Ovary (tissue), 9 donors: Measurements from ENCODE around the gene LHX8. TPM values are rescaled to one million over a fixed set of nuclear protein-coding genes. Genes with fewer than 3 reads are reported as not detected.

ENCODE experiments used
- DNase-seq, 5 donors: peaks; one replicate each; pipeline ENCODE4 v3.0.0-alpha.2; 2019 to 2020
- H3K27ac ChIP-seq, 2 donors: fragments of 200-600 bp; one replicate each; pipeline versions ENCODE4 v1.5.1 to v1.8.0; 2019 to 2022
- H3K27me3 ChIP-seq: fragments of 200-600 bp; one replicate; pipeline ENCODE4 v1.8.0; 2022
- H3K36me3 ChIP-seq: fragments of 200-600 bp; sonication (generic); one replicate; pipeline ENCODE4 v1.5.1; 2019
- H3K4me1 ChIP-seq: one replicate; pipeline ENCODE4 v1.8.1; 2013; ENCODE audit warnings: mild to moderate bottlenecking, moderate library complexity; ENCODE audit not compliant: insufficient read depth
- H3K4me3 ChIP-seq: fragments of 200-600 bp; sonication (generic); one replicate; pipeline ENCODE4 v1.5.1; 2017
- H3K9me3 ChIP-seq, 2 donors: fragments of 200-600 bp in 1 of 2; sonication (generic) in 1 of 2; one replicate each; pipeline versions ENCODE4 v1.5.1 to v1.8.1; 2013 to 2019; ENCODE audit warnings: mild to moderate bottlenecking in 1 of 2, moderate library complexity in 1 of 2
- EP300 ChIP-seq: sonication (generic); formaldehyde crosslinking; IDR thresholded peaks from one replicate; pipeline ENCODE4 v1.6.1; 2017; ENCODE audit warnings: antibody characterized with exemption
- POLR2A ChIP-seq: fragments of 450-650 bp; IDR thresholded peaks from one replicate; pipeline ENCODE4 v1.6.1; 2017; ENCODE audit warnings: antibody characterized with exemption, mild to moderate bottlenecking, moderate library complexity
- WGBS, 3 donors: extraction: QIAGEN DNeasy Blood & Tissue Kit in 1 of 3; methylation state at CpG; one replicate each; pipeline versions ENCODE4 v1.1.5 to v1.1.7; 2013 to 2017; 5-methylcytosine and 5-hydroxymethylcytosine counted together
- intact Hi-C, 4 donors: fragments of 100-400 bp; cut with DNase I; formaldehyde crosslinking; loops; one replicate each; pipeline versions ENCODE4 v1.11.0 to v1.15.1; 2022 to 2023
- polyA plus RNA-seq, 2 donors: library from polyadenylated mRNA; stranded (reverse); fragments of 200-250 nt in 1 of 2; fragments of 350-450 nt in 1 of 2; fragmentation: Illumina TruSeq in 1 of 2; extraction: RNeasy Lipid Tissue Mini Kit (QIAGEN cat#74804) in 1 of 2; gene quantifications; one replicate each; pipeline ENCODE4 v1.2.3, GENCODE V29; 2013 to 2014
- total RNA-seq, 7 donors: library from RNA; depleted of rRNA in 2 of 7; stranded (reverse); fragments of >200 nt in 2 of 7; fragmentation: NEBNext Ultra II Directional in 3 of 7; extraction: Animal tissue kit (Norgen Biotek cat#: 25700) in 3 of 7; gene quantifications; one replicate each; pipeline versions ENCODE4 v1.1.0 to v1.2.4, GENCODE V29; 2016 to 2023
- TF ChIP-seq, protein P1 (sequence below), 3 donors: fragments of 450-650 bp in 2 of 3; fragments of 200-600 bp in 1 of 3; IDR thresholded peaks; one replicate each; pipeline versions ENCODE4 v1.5.1 to v1.8.0; 2016 to 2022; ENCODE audit warnings: antibody characterized with exemption in 3 of 3, mild to moderate bottlenecking in 1 of 3
- donor health status: DM: no; HTN: no; CAD: no; lungs with moderate emphysema.
- donor health status: DM: no; HTN: no; CAD: no.
- donor health status: Bipolar disorder and iron deficiency.
- donor health status: DM: yes; HTN: yes; CAD: no.
- donor health status: DM: no; HTN: no; CAD: no.
- donor health status: DM: yes; HTN: yes; CAD: no.

Gene LHX8
- total and polyA plus RNA-seq, 9 donors: 0.67 TPM; not detected in 8

DNA sequence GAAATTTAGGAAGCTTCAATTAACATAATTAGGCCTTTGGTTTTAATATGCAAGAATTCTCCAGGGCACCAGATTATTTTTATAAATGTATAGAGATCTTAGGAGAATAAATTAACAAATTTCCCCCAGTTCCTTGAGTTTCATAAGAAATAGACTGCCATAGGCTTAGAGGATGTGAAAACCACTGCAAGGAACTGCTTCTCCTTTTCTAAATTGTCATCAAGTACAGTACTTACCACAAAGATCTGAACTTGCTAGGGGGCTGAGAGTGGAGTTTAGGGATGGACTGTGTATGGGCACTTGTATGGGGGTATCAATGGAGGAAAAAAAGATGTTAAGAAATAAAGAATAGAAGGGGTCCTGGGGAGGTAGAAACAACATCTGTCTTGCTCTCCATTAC is 31.1 kb downstream of the LHX8 start:
- H3K36me3 ChIP-seq: no peaks in the 10 kb centered on the region
- H3K4me3 ChIP-seq: no peak overlapping the region
- no peak overlapping the region for H3K27ac ChIP-seq
- no peak for DNase-seq
- TF ChIP-seq POLR2A (no peak), EP300 (no peak)
- TF ChIP-seq, protein P1, sequence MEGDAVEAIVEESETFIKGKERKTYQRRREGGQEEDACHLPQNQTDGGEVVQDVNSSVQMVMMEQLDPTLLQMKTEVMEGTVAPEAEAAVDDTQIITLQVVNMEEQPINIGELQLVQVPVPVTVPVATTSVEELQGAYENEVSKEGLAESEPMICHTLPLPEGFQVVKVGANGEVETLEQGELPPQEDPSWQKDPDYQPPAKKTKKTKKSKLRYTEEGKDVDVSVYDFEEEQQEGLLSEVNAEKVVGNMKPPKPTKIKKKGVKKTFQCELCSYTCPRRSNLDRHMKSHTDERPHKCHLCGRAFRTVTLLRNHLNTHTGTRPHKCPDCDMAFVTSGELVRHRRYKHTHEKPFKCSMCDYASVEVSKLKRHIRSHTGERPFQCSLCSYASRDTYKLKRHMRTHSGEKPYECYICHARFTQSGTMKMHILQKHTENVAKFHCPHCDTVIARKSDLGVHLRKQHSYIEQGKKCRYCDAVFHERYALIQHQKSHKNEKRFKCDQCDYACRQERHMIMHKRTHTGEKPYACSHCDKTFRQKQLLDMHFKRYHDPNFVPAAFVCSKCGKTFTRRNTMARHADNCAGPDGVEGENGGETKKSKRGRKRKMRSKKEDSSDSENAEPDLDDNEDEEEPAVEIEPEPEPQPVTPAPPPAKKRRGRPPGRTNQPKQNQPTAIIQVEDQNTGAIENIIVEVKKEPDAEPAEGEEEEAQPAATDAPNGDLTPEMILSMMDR (IDR thresholded peaks at IDR 0.05): no peak
- no peaks in the 10 kb centered on the region for H3K27me3 ChIP-seq
- intact Hi-C loops: no loop called here
- no peaks in the 10 kb centered on the region for H3K9me3 ChIP-seq
- no peaks in the 10 kb centered on the region for H3K4me1 ChIP-seq

DNA sequence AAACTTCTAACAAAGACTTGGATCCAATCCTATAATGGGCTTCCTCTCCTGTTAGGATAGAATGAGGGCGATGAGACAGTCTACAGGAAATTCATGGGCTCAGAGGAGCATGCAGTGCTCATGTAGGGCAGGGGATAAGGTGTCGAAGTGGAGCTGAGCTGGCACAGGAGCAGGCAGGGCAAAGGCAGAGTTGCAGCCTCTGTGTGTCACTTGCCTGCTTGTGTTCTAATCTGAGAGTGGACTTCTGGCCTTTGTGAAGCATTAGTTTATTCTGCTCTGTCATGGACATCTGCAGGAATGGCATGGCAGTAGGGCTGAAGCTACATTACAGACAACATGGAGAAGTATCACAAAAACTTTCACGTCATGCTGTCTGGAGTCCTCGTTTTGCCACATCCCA is 32.6 kb downstream of the LHX8 start:
- no peaks in the 10 kb centered on the region for H3K27me3 ChIP-seq
- 81 to 95% (median 91%) methylated on average over 4 of the region's 4 CpGs for WGBS, 3 donors

DNA sequence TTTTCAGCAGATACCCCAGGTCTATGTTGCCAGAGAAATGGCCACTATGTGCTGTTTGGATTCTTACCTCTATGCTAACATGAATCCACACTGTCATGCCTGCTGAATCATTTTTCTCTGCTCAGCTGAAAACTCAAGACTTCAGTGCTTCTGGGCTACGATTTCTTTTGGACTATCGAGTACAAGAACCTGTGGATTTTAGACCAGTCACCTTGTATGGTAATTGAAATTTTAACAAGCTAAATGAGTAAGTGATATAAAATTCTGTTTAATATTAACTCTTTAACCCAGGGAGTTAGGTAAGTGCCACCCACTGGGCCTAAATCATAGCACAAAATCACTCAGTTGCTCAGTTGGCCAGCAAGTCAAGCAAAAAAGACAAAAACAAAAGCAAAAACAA is 35.8 kb downstream of the LHX8 start:
- Histone ChIP-seq H3K27me3 (no peaks in the 10 kb centered on the region), H3K4me1 (no peaks in the 10 kb centered on the region), H3K27ac (no peak overlapping the region), H3K4me3 (no peak overlapping the region), H3K9me3 (no peaks in the 10 kb centered on the region), H3K36me3 (no peaks in the 10 kb centered on the region)
- 88 to 95% (median 92%) methylated on average over 2 of the region's 2 CpGs for WGBS, 3 donors
- TF ChIP-seq EP300 (no peak), POLR2A (no peak)
- TF ChIP-seq, protein P1 (IDR thresholded peaks at IDR 0.05): no peak
- DNase-seq: no peak
- intact Hi-C loops: no loop called here

More for the DNA sequence above, 32.6 kb downstream of the LHX8 start:
- intact Hi-C loops: no loop called here
- no peak for TF ChIP-seq POLR2A
- TF ChIP-seq, protein P1 (IDR thresholded peaks at IDR 0.05): no peak
- TF ChIP-seq EP300: no peak
- no peak overlapping the region for H3K27ac ChIP-seq
- H3K36me3 ChIP-seq: no peaks in the 10 kb centered on the region
- no peaks in the 10 kb centered on the region for H3K9me3 ChIP-seq
- H3K4me1 ChIP-seq: no peaks in the 10 kb centered on the region
- DNase-seq: no peak
- no peak overlapping the region for H3K4me3 ChIP-seq

DNA sequence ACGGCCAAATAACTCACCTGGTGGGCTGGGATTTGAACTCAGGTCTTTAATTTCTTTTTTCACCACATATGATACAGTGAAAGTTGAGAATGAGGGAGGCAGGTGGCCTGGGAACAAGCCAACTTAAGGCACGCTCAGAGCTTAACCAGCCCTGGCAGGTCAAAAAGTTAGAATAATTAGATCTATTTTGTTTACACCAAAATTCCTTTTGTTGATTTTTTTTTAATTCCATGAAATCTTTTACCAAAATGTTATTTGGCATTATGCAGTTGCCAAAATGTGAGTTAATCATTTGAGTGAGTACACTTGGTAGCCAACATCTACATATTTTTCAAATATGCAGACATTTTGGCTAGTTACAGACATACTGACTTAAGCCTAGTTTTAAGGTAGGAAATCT is 36.8 kb downstream of the LHX8 start:
- Histone ChIP-seq H3K4me3 (no peak overlapping the region), H3K36me3 (no peaks in the 10 kb centered on the region), H3K9me3 (no peaks in the 10 kb centered on the region), H3K27ac (no peak overlapping the region), H3K4me1 (no peaks in the 10 kb centered on the region), H3K27me3 (no peaks in the 10 kb centered on the region)
- TF ChIP-seq EP300: no peak
- no peak for TF ChIP-seq POLR2A
- TF ChIP-seq, protein P1 (IDR thresholded peaks at IDR 0.05): no peak
- intact Hi-C loops: no loop called here
- 36 to 59% (median 58%) methylated on average over 2 of the region's 2 CpGs for WGBS, 3 donors
- no peak for DNase-seq

DNA sequence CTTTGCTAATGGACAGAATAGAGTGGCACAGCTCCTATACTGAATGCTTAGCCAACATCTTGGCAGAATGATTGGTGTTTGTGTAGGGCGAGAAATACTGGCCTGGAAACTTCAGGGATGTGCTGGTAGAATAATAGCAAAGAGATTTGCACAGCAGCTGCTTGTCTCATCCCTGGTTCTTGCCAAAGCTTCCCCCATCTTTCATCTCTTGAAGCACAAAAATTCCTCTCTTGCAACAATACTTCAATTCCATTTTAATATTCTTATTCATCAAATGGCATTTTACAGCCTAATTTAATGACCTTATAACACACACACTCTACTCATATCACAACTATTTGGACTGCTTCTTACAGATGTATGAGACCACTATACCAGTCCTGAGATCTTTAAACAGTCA is 37.7 kb downstream of the LHX8 start:
- 50 to 69% (median 58%) methylated on average over 1 of the region's 1 CpG for WGBS, 3 donors
- H3K9me3 ChIP-seq: no peaks in the 10 kb centered on the region
- intact Hi-C loops: no loop called here
- H3K27me3 ChIP-seq: no peaks in the 10 kb centered on the region
- H3K27ac ChIP-seq: no peak overlapping the region
- no peak overlapping the region for H3K4me3 ChIP-seq
- DNase-seq: no peak
- no peaks in the 10 kb centered on the region for H3K36me3 ChIP-seq
- H3K4me1 ChIP-seq: no peaks in the 10 kb centered on the region
- TF ChIP-seq POLR2A (no peak), EP300 (no peak)
- TF ChIP-seq, protein P1 (IDR thresholded peaks at IDR 0.05): no peak
